Vagina (tissue), 2 donors: Measurements from ENCODE around the gene TENT5C.

Experiments
- POLR2A ChIP-seq, 2 donors: fragments of 450-650 bp; IDR thresholded peaks; one replicate each; pipeline ENCODE4 v1.6.1; 2017; ENCODE audit warnings: antibody characterized with exemption in 2 of 2, mild to moderate bottlenecking in 2 of 2, moderate library complexity in 2 of 2
- POLR2AphosphoS5 ChIP-seq, 2 donors: sonication (generic); formaldehyde crosslinking; IDR thresholded peaks; one replicate each; pipeline ENCODE4 v1.9.0; 2017; ENCODE audit warnings: antibody characterized with exemption in 2 of 2, mild to moderate bottlenecking in 2 of 2, low read depth in 1 of 2; ENCODE audit not compliant: insufficient read depth in 1 of 2
- TF ChIP-seq, protein P1 (sequence below), 3 experiments: fragments of 450-650 bp in 2 of 3; fragments of 200-600 bp in 1 of 3; sonication (generic) in 1 of 3; IDR thresholded peaks; one replicate each; pipeline ENCODE4 v1.5.1; 2017 to 2019; ENCODE audit warnings: antibody characterized with exemption in 3 of 3, mild to moderate bottlenecking in 2 of 3, moderate library complexity in 2 of 3

GRCh38 chr1:117618450-117619122 is 12.7 kb downstream of the TENT5C start:
- TF ChIP-seq POLR2AphosphoS5 (IDR thresholded peaks at IDR 0.05; ENCODE audit: insufficient read depth in 1 of 2, low read depth in 1 of 2) (no peak), POLR2A (IDR thresholded peaks at IDR 0.05) (no peak)
- TF ChIP-seq, protein P1, sequence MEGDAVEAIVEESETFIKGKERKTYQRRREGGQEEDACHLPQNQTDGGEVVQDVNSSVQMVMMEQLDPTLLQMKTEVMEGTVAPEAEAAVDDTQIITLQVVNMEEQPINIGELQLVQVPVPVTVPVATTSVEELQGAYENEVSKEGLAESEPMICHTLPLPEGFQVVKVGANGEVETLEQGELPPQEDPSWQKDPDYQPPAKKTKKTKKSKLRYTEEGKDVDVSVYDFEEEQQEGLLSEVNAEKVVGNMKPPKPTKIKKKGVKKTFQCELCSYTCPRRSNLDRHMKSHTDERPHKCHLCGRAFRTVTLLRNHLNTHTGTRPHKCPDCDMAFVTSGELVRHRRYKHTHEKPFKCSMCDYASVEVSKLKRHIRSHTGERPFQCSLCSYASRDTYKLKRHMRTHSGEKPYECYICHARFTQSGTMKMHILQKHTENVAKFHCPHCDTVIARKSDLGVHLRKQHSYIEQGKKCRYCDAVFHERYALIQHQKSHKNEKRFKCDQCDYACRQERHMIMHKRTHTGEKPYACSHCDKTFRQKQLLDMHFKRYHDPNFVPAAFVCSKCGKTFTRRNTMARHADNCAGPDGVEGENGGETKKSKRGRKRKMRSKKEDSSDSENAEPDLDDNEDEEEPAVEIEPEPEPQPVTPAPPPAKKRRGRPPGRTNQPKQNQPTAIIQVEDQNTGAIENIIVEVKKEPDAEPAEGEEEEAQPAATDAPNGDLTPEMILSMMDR (IDR thresholded peaks at IDR 0.05): no peak
